Activated CD8-positive, alpha-beta memory T cell treated with anti-CD3 and anti-CD28 coated beads, Interleukin-2, amount 10 ng/mL, durations not matched to agents 7 days and 5 days (primary cell): ENCODE data around the gene SLC20A1. TPM values are rescaled to one million over a fixed set of nuclear protein-coding genes. Genes with fewer than 3 reads are reported as not detected.
"Not testable (repeated sequence)": the region's sequence is repeated elsewhere in the genome, so short reads cannot be mapped to it uniquely, and the experiment has no call there.

Experiments
- ATAC-seq: fragments of 150-1000 bp; cut with Tn5 transposase; one replicate; pipeline ENCODE4 v1.10.0; 2021; ENCODE audit warnings: moderate library complexity
- CTCF ChIA-PET: fragments of 350-600 bp; sonication (Branson Sonifier 250); formaldehyde crosslinking; loops from one replicate; lab custom pipeline; 2021; ENCODE audit warnings: antibody characterized with exemption; lab: Charles Lee
- DNase-seq: peaks from one replicate; pipeline ENCODE4 v3.0.0-alpha.2; 2020
- H3K27ac Mint-ChIP-seq: one replicate; pipeline ENCODE4 v1.8.0; 2021; ENCODE audit warnings: mild to moderate bottlenecking, mixed read lengths
- H3K27me3 Mint-ChIP-seq: one replicate; pipeline ENCODE4 v1.8.0; 2021; ENCODE audit warnings: mixed read lengths
- H3K36me3 Mint-ChIP-seq: one replicate; pipeline ENCODE4 v1.8.0; 2021; ENCODE audit warnings: mild to moderate bottlenecking, mixed read lengths
- H3K4me1 Mint-ChIP-seq: one replicate; pipeline ENCODE4 v1.8.0; 2021; ENCODE audit warnings: mixed read lengths
- H3K4me3 Mint-ChIP-seq: one replicate; pipeline ENCODE4 v1.8.0; 2021; ENCODE audit warnings: mild to moderate bottlenecking, moderate library complexity, mixed read lengths
- H3K9me3 Mint-ChIP-seq: one replicate; pipeline ENCODE4 v1.8.0; 2022; ENCODE audit warnings: low read depth, mixed read lengths
- total RNA-seq, 2 experiments: library from RNA; stranded (reverse); gene quantifications; one replicate each; pipeline ENCODE4 v1.2.3, GENCODE V29; 2021

The SLC20A1 gene
- total RNA-seq, 2 experiments from 2014 or later: 134 to 146 TPM

- Mint-ChIP-seq H3K27me3 (no peaks in the 10 kb centered on the region), H3K4me1 (peaks cover 43% of the 10 kb centered on the region), H3K4me3 (peak overlapping the region; percentile 33), H3K9me3 (no peaks in the 10 kb centered on the region), H3K36me3 (no peaks in the 10 kb centered on the region), H3K27ac (peak overlapping the region; percentile 95)
- peak; percentile 48 for DNase-seq
- ATAC-seq: peak; percentile 4
- CTCF ChIA-PET: interaction anchor here (0.8 to 5.3 kb wide), 11 partner anchors 9 to 109 kb away, joined by 3 to 155 read pairs (median 5); partner anchors contain the start of genes CHCHD5 and SLC20A1
Measured at GRCh38 chr2:112692918-112693317, 47.2 kb downstream of the SLC20A1 start.

GRCh38 chr2:112693596-112693995 is 47.9 kb downstream of the SLC20A1 start:
- H3K4me1 Mint-ChIP-seq: peaks cover 45% of the 10 kb centered on the region
- DNase-seq: peak; percentile 23
- CTCF ChIA-PET: interaction anchor here (1.2 to 5.3 kb wide), 4 partner anchors 14 to 65 kb away, joined by 3 to 155 read pairs (median 35); partner anchors contain the start of gene SLC20A1
- H3K36me3 Mint-ChIP-seq: no peaks in the 10 kb centered on the region
- peaks cover under 1% of the 10 kb centered on the region for H3K27me3 Mint-ChIP-seq
- H3K4me3 Mint-ChIP-seq: no peak overlapping the region
- ATAC-seq: no peak
- H3K27ac Mint-ChIP-seq: no peak overlapping the region
- H3K9me3 Mint-ChIP-seq: no peaks in the 10 kb centered on the region

- peak; percentile 22 for DNase-seq
- Mint-ChIP-seq H3K9me3 (no peaks in the 10 kb centered on the region), H3K36me3 (no peaks in the 10 kb centered on the region), H3K27ac (no peak overlapping the region), H3K4me1 (peaks cover 42% of the 10 kb centered on the region), H3K4me3 (no peak overlapping the region), H3K27me3 (peaks cover 6% of the 10 kb centered on the region)
- ATAC-seq: no peak
- CTCF ChIA-PET: interaction anchor here (0.9 to 1.4 kb wide), 4 partner anchors 33 to 94 kb away, joined by 3 to 4 read pairs (median 3); partner anchors contain the start of gene SLC20A1
Measured at GRCh38 chr2:112694182-112694581, 48.4 kb downstream of the SLC20A1 start.

GRCh38 chr2:112698834-112699515 is 53.2 kb downstream of the SLC20A1 start:
- Mint-ChIP-seq H3K27ac (no peak overlapping the region), H3K4me1 (peaks cover 18% of the 10 kb centered on the region), H3K27me3 (peaks cover 15% of the 10 kb centered on the region), H3K36me3 (no peaks in the 10 kb centered on the region), H3K4me3 (no peak overlapping the region), H3K9me3 (no peaks in the 10 kb centered on the region)
- CTCF ChIA-PET: interaction anchor here (1.1 to 4.9 kb wide), 4 partner anchors 8 to 99 kb away, joined by 4 to 21 read pairs (median 8); no protein-coding TSS in a partner anchor
- ATAC-seq: no peak
- DNase-seq: no peak

- H3K4me1 Mint-ChIP-seq: peaks cover 23% of the 10 kb centered on the region
- H3K4me3 Mint-ChIP-seq: no peak overlapping the region
Measured at GRCh38 chr2:112699984-112700667, 54.4 kb downstream of the SLC20A1 start.

GRCh38 chr2:112701052-112701451 is 55.3 kb downstream of the SLC20A1 start:
- peaks cover 18% of the 10 kb centered on the region for H3K27me3 Mint-ChIP-seq
- peaks cover 2% of the 10 kb centered on the region for H3K36me3 Mint-ChIP-seq
- H3K27ac Mint-ChIP-seq: no peak overlapping the region
- peaks cover 32% of the 10 kb centered on the region for H3K4me1 Mint-ChIP-seq
- DNase-seq: peak; percentile 5
- ATAC-seq: no peak
- H3K4me3 Mint-ChIP-seq: no peak overlapping the region
- CTCF ChIA-PET: interaction anchor here (4.9 kb wide), 1 partner anchor 10 kb away, joined by 21 read pairs; no protein-coding TSS in a partner anchor
- no peaks in the 10 kb centered on the region for H3K9me3 Mint-ChIP-seq

More at GRCh38 chr2:112699984-112700667, 54.4 kb downstream of the SLC20A1 start:
- Mint-ChIP-seq H3K27ac (no peak overlapping the region), H3K36me3 (peaks cover 2% of the 10 kb centered on the region), H3K9me3 (no peaks in the 10 kb centered on the region), H3K27me3 (peaks cover 18% of the 10 kb centered on the region)
- CTCF ChIA-PET: interaction anchor here (1.1 to 4.9 kb wide), 3 partner anchors 8 to 100 kb away, joined by 4 to 21 read pairs (median 11); no protein-coding TSS in a partner anchor
- DNase-seq (peak; percentile 19), ATAC-seq (no peak)

- Mint-ChIP-seq H3K9me3 (no peaks in the 10 kb centered on the region), H3K4me3 (no peak overlapping the region), H3K36me3 (peaks cover 2% of the 10 kb centered on the region), H3K27ac (no peak overlapping the region), H3K4me1 (peaks cover 55% of the 10 kb centered on the region), H3K27me3 (peaks cover 16% of the 10 kb centered on the region)
- DNase-seq (peak; percentile 7), ATAC-seq (no peak)
- CTCF ChIA-PET: interaction anchor here (1.4 to 4.9 kb wide), 2 partner anchors 11 to 13 kb away, joined by 5 to 21 read pairs; no protein-coding TSS in a partner anchor
Measured at GRCh38 chr2:112703684-112704083, 57.9 kb downstream of the SLC20A1 start.

- ATAC-seq: no peak
- Mint-ChIP-seq H3K27ac (peak overlapping the region; percentile 84), H3K27me3 (peaks cover 3% of the 10 kb centered on the region), H3K4me1 (peaks cover 63% of the 10 kb centered on the region), H3K4me3 (no peak overlapping the region), H3K9me3 (no peaks in the 10 kb centered on the region), H3K36me3 (peaks cover 2% of the 10 kb centered on the region)
- CTCF ChIA-PET: interaction anchor here (0.5 to 6.3 kb wide), 11 partner anchors 14 to 105 kb away, joined by 3 to 66 read pairs (median 6); no protein-coding TSS in a partner anchor
- DNase-seq: peak; percentile 39
Measured at GRCh38 chr2:112705575-112705974, 59.8 kb downstream of the SLC20A1 start.

GRCh38 chr2:112706170-112706664 is 60.5 kb downstream of the SLC20A1 start:
- ATAC-seq: peak; percentile 97
- peak overlapping the region; percentile 33 for H3K4me3 Mint-ChIP-seq
- peaks cover 3% of the 10 kb centered on the region for H3K27me3 Mint-ChIP-seq
- H3K36me3 Mint-ChIP-seq: peaks cover 2% of the 10 kb centered on the region
- H3K9me3 Mint-ChIP-seq: no peaks in the 10 kb centered on the region
- peaks cover 66% of the 10 kb centered on the region for H3K4me1 Mint-ChIP-seq
- H3K27ac Mint-ChIP-seq: peak overlapping the region; percentile 84
- CTCF ChIA-PET: interaction anchor here (0.8 to 6.3 kb wide), 12 partner anchors 13 to 106 kb away, joined by 3 to 66 read pairs (median 6); partner anchors contain the start of gene SLC20A1
- peak; percentile 96 for DNase-seq

- not testable (repeated sequence) for H3K27me3 Mint-ChIP-seq, H3K9me3 Mint-ChIP-seq, ATAC-seq, H3K36me3 Mint-ChIP-seq, H3K4me3 Mint-ChIP-seq
- peak overlapping the region; percentile 5 for H3K27ac Mint-ChIP-seq
- CTCF ChIA-PET: interaction anchor here (1.1 to 6.3 kb wide), 13 partner anchors 8 to 102 kb away, joined by 3 to 66 read pairs (median 6); partner anchors contain the start of gene SLC20A1
- peak; percentile 19 for DNase-seq
- H3K4me1 Mint-ChIP-seq: peaks cover 65% of the 10 kb centered on the region
Measured at GRCh38 chr2:112706947-112707346, 61.2 kb downstream of the SLC20A1 start.

GRCh38 chr2:112708968-112709367 is 63.2 kb downstream of the SLC20A1 start:
- CTCF ChIA-PET: interaction anchor here (1.7 to 6.3 kb wide), 5 partner anchors 10 to 109 kb away, joined by 5 to 66 read pairs (median 13); no protein-coding TSS in a partner anchor
- H3K36me3 Mint-ChIP-seq: peaks cover 2% of the 10 kb centered on the region
- H3K4me3 Mint-ChIP-seq: no peak overlapping the region
- no peak overlapping the region for H3K27ac Mint-ChIP-seq
- DNase-seq (peak; percentile 37), ATAC-seq (no peak)
- peaks cover 6% of the 10 kb centered on the region for H3K27me3 Mint-ChIP-seq
- no peaks in the 10 kb centered on the region for H3K9me3 Mint-ChIP-seq
- peaks cover 71% of the 10 kb centered on the region for H3K4me1 Mint-ChIP-seq

- H3K4me3 Mint-ChIP-seq: no peak overlapping the region
- no peak for ATAC-seq
- peaks cover under 1% of the 10 kb centered on the region for H3K36me3 Mint-ChIP-seq
- no peaks in the 10 kb centered on the region for H3K9me3 Mint-ChIP-seq
- peaks cover 69% of the 10 kb centered on the region for H3K4me1 Mint-ChIP-seq
- no peak overlapping the region for H3K27ac Mint-ChIP-seq
- peak; percentile 37 for DNase-seq
- CTCF ChIA-PET: interaction anchor here (1.2 to 6.3 kb wide), 6 partner anchors 11 to 110 kb away, joined by 3 to 66 read pairs (median 12); no protein-coding TSS in a partner anchor
- peaks cover 4% of the 10 kb centered on the region for H3K27me3 Mint-ChIP-seq
Measured at GRCh38 chr2:112709703-112710102, 64.0 kb downstream of the SLC20A1 start.
